Measurements from ENCODE around the gene CHN2. TPM values are rescaled to one million over a fixed set of nuclear protein-coding genes. Genes with fewer than 3 reads are reported as not detected.

The CHN2 gene
- total RNA-seq, 2 donors from 2014 or later: 7.0 to 29.1 TPM

- Histone ChIP-seq H3K27ac (no peak overlapping the region), H3K36me3 (no peaks in the 10 kb centered on the region), H3K4me3 (no peak overlapping the region), H3K9me3 (no peaks in the 10 kb centered on the region), H3K27me3 (replicated peaks; ENCODE audit: insufficient read depth) (no peaks in the 10 kb centered on the region), H3K4me1 (replicated peaks) (peaks cover 8% of the 10 kb centered on the region)
- TF ChIP-seq POLR2A (IDR thresholded peaks at IDR 0.05): no peak
- TF ChIP-seq CTCF (IDR thresholded peaks at IDR 0.05): no peak
- no peak for TF ChIP-seq POLR2AphosphoS5 (IDR thresholded peaks at IDR 0.05)
- 48% methylated on average over 3 of the region's 3 CpGs for WGBS
- DNase-seq (ENCODE audit: low spot score): no peak
- intact Hi-C loops (cut with DNase I): no loop called here
These were observed 253.3 kb downstream of the CHN2 start for GRCh38 chr7:29447828-29448227.

GRCh38 chr7:29449569-29450260, 255.1 kb downstream of the CHN2 start:
- no peak overlapping the region for H3K4me3 ChIP-seq
- H3K36me3 ChIP-seq: no peaks in the 10 kb centered on the region
- peak overlapping the region in 1 of 2 donors; percentile 46 for H3K27ac ChIP-seq
- WGBS: 42% methylated on average over 3 of the region's 3 CpGs
- intact Hi-C loops (cut with DNase I): no loop called here
- peaks cover 8% of the 10 kb centered on the region for H3K4me1 ChIP-seq (replicated peaks)
- TF ChIP-seq POLR2A (IDR thresholded peaks at IDR 0.05) (no peak), POLR2AphosphoS5 (IDR thresholded peaks at IDR 0.05) (peak; percentile 50)
- no peaks in the 10 kb centered on the region for H3K27me3 ChIP-seq (replicated peaks; ENCODE audit: insufficient read depth)
- H3K9me3 ChIP-seq: no peaks in the 10 kb centered on the region
- DNase-seq (ENCODE audit: low spot score): peak; percentile 8

GRCh38 chr7:29453021-29453420, 258.4 kb downstream of the CHN2 start:
- no peak for DNase-seq (ENCODE audit: low spot score)

GRCh38 chr7:29454464-29454863, 259.9 kb downstream of the CHN2 start:
- TF ChIP-seq CTCF (IDR thresholded peaks at IDR 0.05) (no peak), POLR2A (IDR thresholded peaks at IDR 0.05) (no peak), POLR2AphosphoS5 (IDR thresholded peaks at IDR 0.05) (no peak)
- Histone ChIP-seq H3K36me3 (no peaks in the 10 kb centered on the region), H3K27me3 (replicated peaks; ENCODE audit: insufficient read depth) (no peaks in the 10 kb centered on the region), H3K9me3 (no peaks in the 10 kb centered on the region), H3K4me3 (no peak overlapping the region), H3K4me1 (replicated peaks) (peaks cover 5% of the 10 kb centered on the region), H3K27ac (no peak overlapping the region)
- WGBS: 92% methylated on average over 4 of the region's 4 CpGs
- DNase-seq (ENCODE audit: low spot score): no peak
- intact Hi-C loops (cut with DNase I): no loop called here

More at GRCh38 chr7:29453021-29453420, 258.4 kb downstream of the CHN2 start:
- WGBS: 87% methylated on average over 2 of the region's 2 CpGs
- H3K4me1 ChIP-seq (replicated peaks): peaks cover 8% of the 10 kb centered on the region
- H3K4me3 ChIP-seq: no peak overlapping the region
- no peak overlapping the region for H3K27ac ChIP-seq
- TF ChIP-seq POLR2AphosphoS5 (IDR thresholded peaks at IDR 0.05) (no peak), POLR2A (IDR thresholded peaks at IDR 0.05) (no peak)
- no peaks in the 10 kb centered on the region for H3K36me3 ChIP-seq
- H3K9me3 ChIP-seq: no peaks in the 10 kb centered on the region
- intact Hi-C loops (cut with DNase I): no loop called here
- no peaks in the 10 kb centered on the region for H3K27me3 ChIP-seq (replicated peaks; ENCODE audit: insufficient read depth)

- Histone ChIP-seq H3K36me3 (no peaks in the 10 kb centered on the region), H3K4me3 (no peak overlapping the region), H3K4me1 (replicated peaks) (peaks cover under 1% of the 10 kb centered on the region), H3K9me3 (no peaks in the 10 kb centered on the region), H3K27me3 (replicated peaks; ENCODE audit: insufficient read depth) (no peaks in the 10 kb centered on the region), H3K27ac (no peak overlapping the region)
- no peak for DNase-seq (ENCODE audit: low spot score)
- intact Hi-C loops (cut with DNase I): no loop called here
- WGBS: 81% methylated on average over 5 of the region's 5 CpGs
- TF ChIP-seq POLR2A (IDR thresholded peaks at IDR 0.05) (no peak), POLR2AphosphoS5 (IDR thresholded peaks at IDR 0.05) (no peak), CTCF (IDR thresholded peaks at IDR 0.05) (no peak)
These were observed 260.4 kb downstream of the CHN2 start for GRCh38 chr7:29454899-29455451.

- H3K4me3 ChIP-seq: no peak overlapping the region
- DNase-seq (ENCODE audit: low spot score): no peak
- H3K36me3 ChIP-seq: no peaks in the 10 kb centered on the region
- H3K9me3 ChIP-seq: no peaks in the 10 kb centered on the region
- no peak overlapping the region for H3K27ac ChIP-seq
- no peaks in the 10 kb centered on the region for H3K4me1 ChIP-seq (replicated peaks)
- intact Hi-C loops (cut with DNase I): no loop called here
- H3K27me3 ChIP-seq (replicated peaks; ENCODE audit: insufficient read depth): no peaks in the 10 kb centered on the region
- WGBS: 74% methylated on average over 7 of the region's 7 CpGs
- TF ChIP-seq CTCF (IDR thresholded peaks at IDR 0.05) (no peak), POLR2AphosphoS5 (IDR thresholded peaks at IDR 0.05) (no peak), POLR2A (IDR thresholded peaks at IDR 0.05) (no peak)
These were observed 262.6 kb downstream of the CHN2 start for GRCh38 chr7:29457141-29457561.

Data from prostate gland (tissue), 2 donors.